Stimulated activated CD4-positive, alpha-beta T cell treated with anti-CD3 and anti-CD28 coated beads, Interleukin-4, amount 100 ng/mL, for 24 hours (primary cell): ENCODE measurements around the gene CTSF.

ENCODE experiments used
- DNase-seq: peaks from one replicate; pipeline ENCODE4 v3.0.0-alpha.2; 2020

The CTSF gene

DNA sequence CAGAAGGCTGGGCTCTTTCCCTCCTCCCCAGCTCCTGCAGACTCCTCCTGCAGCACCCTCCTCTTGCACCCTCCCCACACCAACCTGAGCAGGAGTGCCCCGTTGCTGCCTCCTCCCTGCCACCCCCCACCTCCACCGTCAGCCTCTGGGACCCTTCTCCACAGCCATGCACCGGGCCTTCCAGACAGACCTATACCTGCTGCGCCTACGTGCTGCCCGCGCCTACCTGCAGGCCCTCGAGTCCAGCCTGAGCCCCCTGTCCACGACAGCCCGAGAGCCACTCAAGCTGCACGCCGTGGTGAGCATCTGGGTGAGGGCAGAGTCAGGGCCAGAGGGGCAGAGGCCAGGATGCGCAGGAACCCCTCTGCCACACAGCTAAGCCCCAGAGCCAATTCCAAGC lies 38.8 kb downstream of the CTSF start:
- no peak for DNase-seq

DNA sequence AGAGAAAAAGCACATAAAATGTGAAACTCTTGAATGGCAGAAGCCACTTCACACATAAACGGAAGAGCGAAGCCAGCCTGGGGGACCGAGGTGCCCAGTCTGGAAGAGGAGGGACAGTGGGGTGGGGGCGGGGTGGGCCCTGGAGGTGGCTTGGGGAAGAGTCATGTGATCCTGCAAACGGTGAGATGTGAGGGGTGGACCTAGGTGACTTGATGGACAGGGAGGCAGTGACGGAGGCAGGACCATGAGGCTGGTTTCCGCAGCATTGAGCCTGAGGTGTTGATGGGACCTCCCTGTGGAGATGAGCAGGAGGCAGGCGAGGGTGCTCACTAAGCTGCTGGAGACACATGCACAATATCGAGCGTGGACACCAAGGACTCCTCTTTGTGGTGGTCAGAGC lies 39.3 kb downstream of the CTSF start:
- no peak for DNase-seq

DNA sequence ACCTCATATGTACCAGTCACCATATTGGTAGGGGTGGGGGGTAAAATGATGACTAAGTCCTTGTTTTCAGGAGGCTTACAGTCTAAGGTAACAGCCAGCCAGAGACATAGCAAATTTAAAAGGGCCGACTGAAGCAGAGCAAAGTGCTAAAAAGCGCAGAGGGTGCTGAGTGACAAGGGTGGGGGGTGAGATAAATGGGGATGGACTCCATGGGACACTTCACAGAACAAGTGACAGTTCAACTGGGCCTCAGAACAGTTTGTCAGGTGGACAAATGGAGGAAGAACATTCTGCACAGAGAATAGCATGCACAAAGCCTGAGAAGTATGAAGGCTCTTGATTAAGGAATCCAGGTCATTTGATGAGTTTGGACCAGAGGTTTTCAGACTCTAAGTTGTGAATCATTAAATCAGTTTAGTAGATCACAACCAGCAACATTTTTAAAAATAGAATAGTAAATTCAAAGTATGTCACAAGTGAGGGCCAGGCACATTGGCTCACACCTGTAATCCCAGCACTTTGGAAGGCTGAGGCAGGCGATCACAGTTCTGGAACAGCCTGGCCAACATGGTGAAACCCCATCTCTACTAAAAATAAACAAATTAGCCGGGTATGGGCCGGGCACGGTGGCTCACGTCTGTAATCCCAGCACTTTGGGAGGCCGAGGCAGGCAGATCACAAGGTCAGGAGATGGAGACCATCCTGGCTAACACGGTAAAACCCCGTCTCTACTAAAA lies 43.9 kb downstream of the CTSF start:
- no peak for DNase-seq

- no peak for DNase-seq
Observed at GRCh38 chr11:66523611-66524010, 44.8 kb downstream of the CTSF start.
